GM19023 (cell line): Measurements from ENCODE around the gene PSPH.
"Not testable (repeated sequence)": the region's sequence is repeated elsewhere in the genome, so short reads cannot be mapped to it uniquely, and the experiment has no call there.

Experiments
- ATAC-seq: cut with Tn5 transposase; IDR thresholded peaks from one replicate; pipeline ENCODE4 v1.9.1; 2021; ENCODE audit warnings: mild to moderate bottlenecking, moderate library complexity; ENCODE audit not compliant: unreplicated experiment

The PSPH gene

GRCh38 chr7:56051339-56052191 is at the start of gene PSPH, which contains the start of gene CCT6A:
TSS of gene PSPH (minus strand) at chr7:56051444. CDS start at chr7:56021212, 30,232 bp downstream.
TSS of gene CCT6A (plus strand) at chr7:56051765. CDS start at chr7:56051849, 84 bp downstream.
- ATAC-seq = peak; percentile 97

- ATAC-seq = no peak
Observed at GRCh38 chr7:56099653-56100052, 48.4 kb upstream of the PSPH start.

GRCh38 chr7:56098187-56099008 is 47.2 kb upstream of the PSPH start:
- not testable (repeated sequence) for ATAC-seq

- no peak for ATAC-seq
Observed at GRCh38 chr7:56097700-56098099, 46.5 kb upstream of the PSPH start.

- ATAC-seq = no peak
Observed at GRCh38 chr7:56092789-56093531, 41.7 kb upstream of the PSPH start, which contains the start of gene PHKG1. TSS of gene PHKG1 (minus strand) at chr7:56092952. CDS start at chr7:56088941, 4,011 bp downstream.

- not testable (repeated sequence) for ATAC-seq
Observed at GRCh38 chr7:56092388-56092787, 41.1 kb upstream of the PSPH start.

GRCh38 chr7:56091591-56091990 is 40.3 kb upstream of the PSPH start:
- ATAC-seq = no peak

- no peak for ATAC-seq
Observed at GRCh38 chr7:56087445-56087844, 36.2 kb upstream of the PSPH start.

GRCh38 chr7:56086761-56087160 is 35.5 kb upstream of the PSPH start:
- no peak for ATAC-seq

- ATAC-seq = no peak
Observed at GRCh38 chr7:56083150-56083785, 32.0 kb upstream of the PSPH start.

- no peak for ATAC-seq
Observed at GRCh38 chr7:56081626-56082340, 30.5 kb upstream of the PSPH start.

GRCh38 chr7:56080726-56081435 is 29.6 kb upstream of the PSPH start:
- ATAC-seq = not testable (repeated sequence)

GRCh38 chr7:56079450-56080185 is 28.4 kb upstream of the PSPH start:
- no peak for ATAC-seq

GRCh38 chr7:56078196-56078595 is 27.0 kb upstream of the PSPH start:
- ATAC-seq = no peak

GRCh38 chr7:56077681-56078080 is 26.4 kb upstream of the PSPH start:
- no peak for ATAC-seq

- ATAC-seq = peak; percentile 84
Observed at GRCh38 chr7:56074371-56074791, 23.1 kb upstream of the PSPH start.

GRCh38 chr7:56066376-56066775 is 15.1 kb upstream of the PSPH start:
- ATAC-seq = not testable (repeated sequence)

- ATAC-seq = peak; percentile 91
Observed at GRCh38 chr7:56063882-56064625, 12.8 kb upstream of the PSPH start, which contains the start of gene SUMF2. TSS of gene SUMF2 (plus strand) at chr7:56064286. CDS start at chr7:56064312, 26 bp downstream.
